ENCODE data around the gene ZBTB8OS. TPM values are rescaled to one million over a fixed set of nuclear protein-coding genes. Genes with fewer than 3 reads are reported as not detected.
A peak's percentile ranks its signal among the peaks of the same experiment; 100 is the strongest.

Gene ZBTB8OS
- polyA plus RNA-seq, 1 donor from 2014 or later: 96.7 TPM

GRCh38 chr1:32622205-32622604 lies 28.1 kb downstream of the ZBTB8OS start:
- Histone ChIP-seq H3K79me2 (replicated peaks; ENCODE audit: insufficient read depth, low read length) (no peaks in the 10 kb centered on the region), H3K4me3 (ENCODE audit: low read length) (no peak overlapping the region), H3K4me2 (ENCODE audit: low read length) (no peak overlapping the region), H3K9me3 (ENCODE audit: low read length) (no peaks in the 10 kb centered on the region), H3K27me3 (ENCODE audit: insufficient read depth, low read depth, low read length) (no peaks in the 10 kb centered on the region), H4K20me1 (ENCODE audit: insufficient read depth) (no peaks in the 10 kb centered on the region), H2AFZ (ENCODE audit: low read depth, low read length) (no peak overlapping the region), H3K9ac (ENCODE audit: low read length) (no peak overlapping the region), H3K9me2 (ENCODE audit: insufficient read depth, low read length) (no peaks in the 10 kb centered on the region), H3F3A (ENCODE audit: insufficient read depth, low read length, poor library complexity, severe bottlenecking) (no peaks in the 10 kb centered on the region), H3K36me3 (ENCODE audit: insufficient read depth, low read length) (no peaks in the 10 kb centered on the region), H3K27ac (ENCODE audit: low read length) (no peak overlapping the region)
- TF ChIP-seq, protein P1, sequence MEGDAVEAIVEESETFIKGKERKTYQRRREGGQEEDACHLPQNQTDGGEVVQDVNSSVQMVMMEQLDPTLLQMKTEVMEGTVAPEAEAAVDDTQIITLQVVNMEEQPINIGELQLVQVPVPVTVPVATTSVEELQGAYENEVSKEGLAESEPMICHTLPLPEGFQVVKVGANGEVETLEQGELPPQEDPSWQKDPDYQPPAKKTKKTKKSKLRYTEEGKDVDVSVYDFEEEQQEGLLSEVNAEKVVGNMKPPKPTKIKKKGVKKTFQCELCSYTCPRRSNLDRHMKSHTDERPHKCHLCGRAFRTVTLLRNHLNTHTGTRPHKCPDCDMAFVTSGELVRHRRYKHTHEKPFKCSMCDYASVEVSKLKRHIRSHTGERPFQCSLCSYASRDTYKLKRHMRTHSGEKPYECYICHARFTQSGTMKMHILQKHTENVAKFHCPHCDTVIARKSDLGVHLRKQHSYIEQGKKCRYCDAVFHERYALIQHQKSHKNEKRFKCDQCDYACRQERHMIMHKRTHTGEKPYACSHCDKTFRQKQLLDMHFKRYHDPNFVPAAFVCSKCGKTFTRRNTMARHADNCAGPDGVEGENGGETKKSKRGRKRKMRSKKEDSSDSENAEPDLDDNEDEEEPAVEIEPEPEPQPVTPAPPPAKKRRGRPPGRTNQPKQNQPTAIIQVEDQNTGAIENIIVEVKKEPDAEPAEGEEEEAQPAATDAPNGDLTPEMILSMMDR (IDR thresholded peaks at IDR 0.05; ENCODE audit: poor library complexity, severe bottlenecking): no peak
- TF ChIP-seq REST (IDR thresholded peaks at IDR 0.05; ENCODE audit: borderline replicate concordance): no peak
- no peak for TF ChIP-seq TAF1 (IDR thresholded peaks at IDR 0.05; ENCODE audit: low read depth)
- no peak for TF ChIP-seq RAD21 (conservative IDR thresholded peaks at IDR 0.05)
- TF ChIP-seq EP300 (conservative IDR thresholded peaks at IDR 0.05; ENCODE audit: poor library complexity, severe bottlenecking): no peak
- TF ChIP-seq SMC3 (conservative IDR thresholded peaks at IDR 0.05; ENCODE audit: poor library complexity): no peak
- no peak for TF ChIP-seq MXI1 (conservative IDR thresholded peaks at IDR 0.05; ENCODE audit: poor library complexity, severe bottlenecking)
- TF ChIP-seq EZH2 (IDR thresholded peaks at IDR 0.05; ENCODE audit: borderline replicate concordance, insufficient read depth, low read length, poor library complexity, severe bottlenecking): no peak
- no peak for TF ChIP-seq POLR2AphosphoS5 (IDR thresholded peaks at IDR 0.05)

- Histone ChIP-seq H3K79me2 (replicated peaks; ENCODE audit: insufficient read depth, low read length) (no peaks in the 10 kb centered on the region), H3K4me2 (ENCODE audit: low read length) (no peak overlapping the region), H3K9ac (ENCODE audit: low read length) (no peak overlapping the region), H3K27ac (ENCODE audit: low read length) (no peak overlapping the region), H3K9me3 (ENCODE audit: low read length) (no peaks in the 10 kb centered on the region), H3K4me3 (ENCODE audit: low read length) (no peak overlapping the region), H4K20me1 (ENCODE audit: insufficient read depth) (no peaks in the 10 kb centered on the region), H3F3A (ENCODE audit: insufficient read depth, low read length, poor library complexity, severe bottlenecking) (no peaks in the 10 kb centered on the region), H3K27me3 (ENCODE audit: insufficient read depth, low read depth, low read length) (no peaks in the 10 kb centered on the region), H3K9me2 (ENCODE audit: insufficient read depth, low read length) (no peaks in the 10 kb centered on the region), H3K36me3 (ENCODE audit: insufficient read depth, low read length) (no peaks in the 10 kb centered on the region), H2AFZ (ENCODE audit: low read depth, low read length) (no peak overlapping the region)
- TF ChIP-seq, protein P1 (IDR thresholded peaks at IDR 0.05; ENCODE audit: poor library complexity, severe bottlenecking): peak; percentile 25
- no peak for TF ChIP-seq MXI1 (conservative IDR thresholded peaks at IDR 0.05; ENCODE audit: poor library complexity, severe bottlenecking)
Observed at GRCh38 chr1:32619701-32620485, 30.5 kb downstream of the ZBTB8OS start.

Data from neural cell (in vitro differentiated cells).